NCI-H524 (cell line): ENCODE data around the gene TMEM106B.
A peak's percentile ranks its signal among the peaks of the same experiment; 100 is the strongest.
"Not testable (repeated sequence)": the region's sequence is repeated elsewhere in the genome, so short reads cannot be mapped to it uniquely, and the experiment has no call there.

ENCODE experiments used
- DNase-seq, 2 experiments: peaks; one replicate each; lab custom pipeline; 2025; lab: John Stamatoyannopoulos, UW

TMEM106B gene

DNA sequence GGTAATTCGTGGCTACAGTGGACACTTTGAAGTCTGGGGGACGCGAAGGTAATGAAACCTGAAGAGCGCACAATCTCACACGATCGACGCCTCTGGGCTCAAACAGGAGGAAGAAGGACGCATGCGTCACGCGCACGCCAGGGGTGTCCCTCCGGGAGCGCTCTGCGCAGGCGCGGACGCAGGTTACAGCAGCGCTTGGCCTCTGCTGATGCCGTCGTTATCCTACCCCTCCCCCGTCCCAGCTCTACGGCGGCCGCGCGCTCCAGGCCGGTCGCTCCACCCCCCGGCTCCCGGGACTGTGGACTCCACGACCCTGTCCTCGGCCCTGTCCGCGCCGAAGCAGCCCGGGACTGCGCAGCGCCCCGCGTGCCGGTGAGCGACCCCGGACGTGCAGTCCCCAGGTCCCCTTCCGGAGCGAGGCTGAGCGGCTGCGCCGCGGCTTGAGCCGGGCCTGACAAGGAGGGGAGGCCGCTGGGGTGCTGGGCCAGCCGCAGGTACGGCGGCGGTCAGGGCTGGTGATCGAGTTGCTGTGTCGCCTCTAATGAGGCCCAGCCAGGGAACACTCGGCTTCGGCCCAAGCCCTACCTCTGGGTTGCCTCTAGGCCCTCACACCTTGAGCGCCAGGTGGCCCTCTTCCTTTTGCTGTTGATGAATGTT is at the start of gene TMEM106B:
Gene TMEM106B (plus strand): TSS at position 241 of the 657 bp plus-strand sequence. CDS start 3,517 bp downstream, outside the sequence.
- DNase-seq = peak; percentile 82 to 93

GRCh38 chr7:12162415-12163113 is 48.5 kb upstream of the TMEM106B start:
- DNase-seq = no peak

- DNase-seq = not testable (repeated sequence)
These were observed 43.0 kb upstream of the TMEM106B start for GRCh38 chr7:12168065-12168464.

- DNase-seq = not testable (repeated sequence)
These were observed 40.9 kb upstream of the TMEM106B start for GRCh38 chr7:12169981-12170820.

- no peak for DNase-seq
These were observed 37.4 kb upstream of the TMEM106B start for GRCh38 chr7:12173671-12174070.

- no peak for DNase-seq
These were observed 36.2 kb upstream of the TMEM106B start for GRCh38 chr7:12174931-12175330.

GRCh38 chr7:12178317-12178716 is 32.8 kb upstream of the TMEM106B start:
- no peak for DNase-seq

DNA sequence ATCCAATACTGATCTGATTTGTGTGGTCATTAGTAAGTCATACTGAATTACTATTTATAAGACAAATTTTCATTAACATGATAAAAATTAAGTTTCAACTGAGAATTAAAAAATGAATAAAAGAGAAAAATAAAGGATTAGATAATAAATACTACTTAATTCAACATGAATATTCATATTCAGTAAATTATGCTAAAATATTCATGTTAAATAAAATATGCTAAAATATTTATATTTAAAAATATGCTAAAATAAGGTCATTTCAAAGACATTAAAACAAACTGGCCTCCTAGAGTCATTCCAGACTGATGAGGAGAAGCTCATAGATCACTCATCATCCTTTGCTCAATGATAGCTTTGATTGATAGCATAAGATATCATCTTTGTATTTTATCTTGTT is 16.7 kb upstream of the TMEM106B start:
- no peak for DNase-seq

DNA sequence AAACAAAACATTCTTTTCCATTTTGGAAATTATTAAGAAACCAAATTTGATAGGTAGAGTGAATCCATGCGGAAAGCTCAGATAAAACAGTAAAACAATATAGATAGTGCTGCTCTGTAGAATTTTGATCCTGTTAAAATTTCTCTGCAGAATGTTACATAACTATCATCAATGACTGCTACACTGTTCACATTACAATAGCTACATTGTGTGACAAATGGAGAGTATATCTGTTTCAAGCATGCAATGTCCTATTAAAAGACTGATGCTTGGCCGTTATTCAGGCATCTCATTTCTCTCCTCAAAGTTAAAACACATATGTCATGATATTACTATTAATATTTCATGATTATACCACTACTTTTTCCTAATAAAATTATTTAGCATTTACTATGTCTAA is 14.7 kb upstream of the TMEM106B start:
- no peak for DNase-seq

- DNase-seq = no peak
These were observed 11.7 kb upstream of the TMEM106B start for GRCh38 chr7:12199363-12199762.

DNA sequence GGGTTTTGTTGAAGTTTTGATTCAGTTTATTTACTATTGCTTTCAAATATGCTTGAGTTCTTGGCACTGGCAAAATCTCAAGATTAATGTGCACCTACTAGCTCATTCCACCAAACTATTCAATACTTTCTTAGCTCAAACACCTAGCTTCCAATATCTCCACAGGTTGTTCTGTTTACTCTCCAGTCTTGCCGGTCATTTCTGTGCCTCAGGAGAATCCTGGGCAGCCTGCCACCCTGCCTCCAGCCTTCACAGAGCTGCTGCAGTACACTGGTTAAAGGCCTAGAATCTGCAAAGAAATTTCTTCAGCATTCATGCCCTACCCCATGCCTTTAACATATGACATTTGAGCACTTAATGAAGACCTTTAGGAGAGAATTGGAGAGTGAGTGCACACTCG is 4.0 kb upstream of the TMEM106B start:
- DNase-seq = no peak

DNA sequence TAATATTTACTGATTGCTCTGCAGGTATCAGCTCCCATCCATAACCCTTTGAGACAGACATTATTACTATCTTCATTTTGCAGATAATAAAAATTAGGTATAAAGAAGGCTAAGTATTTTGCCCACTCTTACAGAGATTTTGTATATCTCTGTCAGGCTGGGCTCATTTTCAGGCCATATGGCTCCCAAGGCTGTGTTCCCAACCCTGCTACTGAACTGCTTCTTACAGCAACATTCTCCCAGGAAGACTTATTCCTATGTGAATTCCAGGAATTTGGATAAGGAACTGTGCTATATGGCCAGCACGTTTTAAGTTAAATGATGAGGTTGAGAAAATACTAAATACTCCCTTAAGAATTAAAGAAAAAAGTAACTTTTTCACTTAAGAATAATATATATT is 1.9 kb upstream of the TMEM106B start:
- DNase-seq = peak in 1 of 2 experiments; percentile 30

DNA sequence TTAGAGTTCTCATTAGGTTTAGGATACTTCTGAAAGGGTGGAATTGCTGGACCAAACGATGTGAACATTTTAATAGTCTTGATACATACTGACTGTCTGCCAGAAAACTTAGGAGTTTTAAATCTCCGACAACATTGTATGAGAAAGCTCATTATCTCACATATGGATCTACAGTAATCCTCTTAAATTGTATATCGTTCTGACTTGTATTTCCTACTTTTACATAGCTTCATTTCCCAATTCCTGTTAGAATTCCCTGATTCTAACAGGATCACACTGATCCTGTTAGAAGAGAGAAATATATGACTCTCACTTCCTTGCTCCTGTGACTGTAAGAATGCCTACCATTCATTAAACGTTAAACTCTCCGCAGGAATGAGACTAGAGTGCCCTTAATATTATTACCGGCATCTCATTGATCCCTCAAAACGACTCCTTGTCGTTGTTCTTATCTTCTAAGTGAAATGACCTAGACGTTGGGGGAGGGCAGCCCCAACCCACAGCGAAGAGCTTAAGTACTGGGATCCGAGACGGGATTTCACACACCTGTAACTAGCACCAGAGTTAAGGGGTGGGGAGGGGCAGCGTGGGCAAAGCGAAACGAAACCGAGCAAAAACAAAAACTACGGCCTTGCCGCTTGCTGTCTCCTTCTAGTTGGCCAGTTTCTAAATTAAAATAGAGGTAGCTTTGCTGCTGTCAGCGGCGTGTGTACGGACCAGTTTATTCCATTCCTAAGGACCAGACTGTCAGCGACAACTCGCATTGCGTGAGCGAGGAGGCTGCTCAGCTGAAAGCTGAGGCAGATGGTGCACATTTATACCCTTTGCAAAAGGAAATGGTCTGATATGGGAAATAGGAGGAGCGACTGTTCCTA is 678 bp upstream of the TMEM106B start:
- peak; percentile 46 to 57 for DNase-seq

- DNase-seq = peak in 1 of 2 experiments; percentile 39
These were observed 804 bp downstream of the TMEM106B start for GRCh38 chr7:12211711-12212485.

DNA sequence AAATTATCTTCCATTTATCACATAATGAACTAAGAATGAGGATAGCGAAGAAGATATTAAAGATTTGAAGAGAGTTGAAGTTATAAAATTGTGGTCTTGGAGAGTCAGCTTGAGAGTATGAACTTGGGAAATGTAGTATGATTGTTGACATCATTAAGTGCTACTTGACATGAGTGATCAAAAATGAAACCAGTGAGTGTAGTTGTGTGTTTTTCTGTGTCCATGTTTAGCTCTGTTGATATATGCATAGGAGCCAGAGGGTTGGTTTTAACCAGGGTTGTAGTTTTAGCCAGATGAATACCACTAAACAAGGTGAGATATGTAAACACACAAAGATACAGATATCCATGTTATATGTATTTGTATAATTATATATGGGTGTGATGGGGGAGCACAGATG is 6.2 kb downstream of the TMEM106B start:
- no peak for DNase-seq

DNA sequence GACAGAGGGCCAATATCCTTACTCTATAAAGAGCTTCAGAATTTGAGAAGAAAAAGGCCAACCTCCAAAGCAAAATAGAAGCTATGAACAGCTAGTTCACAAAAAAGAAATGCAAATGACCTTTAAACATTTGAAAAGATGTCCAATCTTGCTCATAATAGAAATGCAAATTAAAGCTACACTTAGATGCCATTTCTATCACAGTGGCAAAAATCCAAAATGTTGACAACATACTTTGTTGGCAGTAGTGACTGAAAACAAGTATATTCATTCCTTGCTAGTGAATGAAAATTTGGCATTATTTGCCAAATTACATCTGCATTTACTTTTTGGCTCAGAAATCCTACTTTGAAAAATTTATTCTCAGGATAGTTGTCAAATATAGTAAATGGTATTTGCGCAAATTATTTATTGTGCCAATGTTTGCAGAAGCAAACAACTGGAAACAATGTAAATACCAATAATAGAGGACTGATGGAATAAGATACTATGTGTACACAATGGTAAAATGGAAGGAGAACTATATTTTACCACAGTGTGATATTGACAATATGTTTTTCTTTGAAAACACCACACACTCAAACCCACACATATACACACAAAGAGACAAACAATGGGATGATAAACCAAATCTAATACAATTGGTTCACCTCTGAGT is 9.4 kb downstream of the TMEM106B start:
- DNase-seq = no peak

- DNase-seq = no peak
These were observed 10.3 kb downstream of the TMEM106B start for GRCh38 chr7:12221414-12221813.

GRCh38 chr7:12222889-12223579 is 11.9 kb downstream of the TMEM106B start:
- no peak for DNase-seq

- DNase-seq = not testable (repeated sequence)
These were observed 13.9 kb downstream of the TMEM106B start for GRCh38 chr7:12225017-12225416.

GRCh38 chr7:12226756-12227155 is 15.7 kb downstream of the TMEM106B start:
- no peak for DNase-seq
